ENCODE data around the gene ZNRF4. TPM values are rescaled to one million over a fixed set of nuclear protein-coding genes. Genes with fewer than 3 reads are reported as not detected.

Gene ZNRF4
- total and polyA plus RNA-seq, 2 experiments from 2014 or later: not detected

GRCh38 chr19:5463959-5464358 is 8.7 kb downstream of the ZNRF4 start:
- Histone ChIP-seq H3K4me2 (no peak overlapping the region), H3K4me3 (no peak overlapping the region), H3K4me1 (ENCODE audit: insufficient read depth) (no peaks in the 10 kb centered on the region), H4K20me1 (replicated peaks; ENCODE audit: insufficient read depth) (no peaks in the 10 kb centered on the region), H3F3A (replicated peaks; ENCODE audit: low read depth) (no peaks in the 10 kb centered on the region), H2AFZ (no peak overlapping the region), H3K9me2 (ENCODE audit: insufficient read depth) (no peaks in the 10 kb centered on the region), H3K79me2 (replicated peaks; ENCODE audit: insufficient read depth) (no peaks in the 10 kb centered on the region), H3K36me3 (ENCODE audit: insufficient read depth) (no peaks in the 10 kb centered on the region), H3K27ac (ENCODE audit: low read depth) (no peak overlapping the region), H3K27me3 (ENCODE audit: insufficient read depth) (no peaks in the 10 kb centered on the region)
- H3K4me3 Mint-ChIP-seq: no peak overlapping the region
- H3K27ac Mint-ChIP-seq: no peak overlapping the region
- TF ChIP-seq EZH2 (IDR thresholded peaks at IDR 0.05; ENCODE audit: low read depth, unreplicated experiment) (no peak), EZH2phosphoT487 (IDR thresholded peaks at IDR 0.05; ENCODE audit: unreplicated experiment) (no peak), ZNF462 (CRISPR knock-in tag; IDR thresholded peaks at IDR 0.05) (no peak), ZNF331 (CRISPR knock-in tag; IDR thresholded peaks at IDR 0.05; ENCODE audit: low read depth) (no peak), STAT1 (IDR thresholded peaks at IDR 0.05; ENCODE audit: unreplicated experiment) (no peak), NANOG (IDR thresholded peaks at IDR 0.05; ENCODE audit: borderline replicate concordance) (no peak), POLR2AphosphoS5 (IDR thresholded peaks at IDR 0.05; ENCODE audit: low read depth) (no peak), ZNF114 (CRISPR knock-in tag; IDR thresholded peaks at IDR 0.05) (no peak), CREB1 (CRISPR knock-in tag; IDR thresholded peaks at IDR 0.05; ENCODE audit: low read depth) (no peak), JUNB (IDR thresholded peaks at IDR 0.05; ENCODE audit: unreplicated experiment) (no peak)
- TF ChIP-seq, protein P1, sequence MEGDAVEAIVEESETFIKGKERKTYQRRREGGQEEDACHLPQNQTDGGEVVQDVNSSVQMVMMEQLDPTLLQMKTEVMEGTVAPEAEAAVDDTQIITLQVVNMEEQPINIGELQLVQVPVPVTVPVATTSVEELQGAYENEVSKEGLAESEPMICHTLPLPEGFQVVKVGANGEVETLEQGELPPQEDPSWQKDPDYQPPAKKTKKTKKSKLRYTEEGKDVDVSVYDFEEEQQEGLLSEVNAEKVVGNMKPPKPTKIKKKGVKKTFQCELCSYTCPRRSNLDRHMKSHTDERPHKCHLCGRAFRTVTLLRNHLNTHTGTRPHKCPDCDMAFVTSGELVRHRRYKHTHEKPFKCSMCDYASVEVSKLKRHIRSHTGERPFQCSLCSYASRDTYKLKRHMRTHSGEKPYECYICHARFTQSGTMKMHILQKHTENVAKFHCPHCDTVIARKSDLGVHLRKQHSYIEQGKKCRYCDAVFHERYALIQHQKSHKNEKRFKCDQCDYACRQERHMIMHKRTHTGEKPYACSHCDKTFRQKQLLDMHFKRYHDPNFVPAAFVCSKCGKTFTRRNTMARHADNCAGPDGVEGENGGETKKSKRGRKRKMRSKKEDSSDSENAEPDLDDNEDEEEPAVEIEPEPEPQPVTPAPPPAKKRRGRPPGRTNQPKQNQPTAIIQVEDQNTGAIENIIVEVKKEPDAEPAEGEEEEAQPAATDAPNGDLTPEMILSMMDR (conservative IDR thresholded peaks at IDR 0.05; ENCODE audit: low read depth in 2 of 2): no peak
- TF ChIP-seq, protein P2, sequence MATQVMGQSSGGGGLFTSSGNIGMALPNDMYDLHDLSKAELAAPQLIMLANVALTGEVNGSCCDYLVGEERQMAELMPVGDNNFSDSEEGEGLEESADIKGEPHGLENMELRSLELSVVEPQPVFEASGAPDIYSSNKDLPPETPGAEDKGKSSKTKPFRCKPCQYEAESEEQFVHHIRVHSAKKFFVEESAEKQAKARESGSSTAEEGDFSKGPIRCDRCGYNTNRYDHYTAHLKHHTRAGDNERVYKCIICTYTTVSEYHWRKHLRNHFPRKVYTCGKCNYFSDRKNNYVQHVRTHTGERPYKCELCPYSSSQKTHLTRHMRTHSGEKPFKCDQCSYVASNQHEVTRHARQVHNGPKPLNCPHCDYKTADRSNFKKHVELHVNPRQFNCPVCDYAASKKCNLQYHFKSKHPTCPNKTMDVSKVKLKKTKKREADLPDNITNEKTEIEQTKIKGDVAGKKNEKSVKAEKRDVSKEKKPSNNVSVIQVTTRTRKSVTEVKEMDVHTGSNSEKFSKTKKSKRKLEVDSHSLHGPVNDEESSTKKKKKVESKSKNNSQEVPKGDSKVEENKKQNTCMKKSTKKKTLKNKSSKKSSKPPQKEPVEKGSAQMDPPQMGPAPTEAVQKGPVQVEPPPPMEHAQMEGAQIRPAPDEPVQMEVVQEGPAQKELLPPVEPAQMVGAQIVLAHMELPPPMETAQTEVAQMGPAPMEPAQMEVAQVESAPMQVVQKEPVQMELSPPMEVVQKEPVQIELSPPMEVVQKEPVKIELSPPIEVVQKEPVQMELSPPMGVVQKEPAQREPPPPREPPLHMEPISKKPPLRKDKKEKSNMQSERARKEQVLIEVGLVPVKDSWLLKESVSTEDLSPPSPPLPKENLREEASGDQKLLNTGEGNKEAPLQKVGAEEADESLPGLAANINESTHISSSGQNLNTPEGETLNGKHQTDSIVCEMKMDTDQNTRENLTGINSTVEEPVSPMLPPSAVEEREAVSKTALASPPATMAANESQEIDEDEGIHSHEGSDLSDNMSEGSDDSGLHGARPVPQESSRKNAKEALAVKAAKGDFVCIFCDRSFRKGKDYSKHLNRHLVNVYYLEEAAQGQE (IDR thresholded peaks at IDR 0.05; ENCODE audit: unreplicated experiment): no peak
- TF ChIP-seq, protein P3, sequence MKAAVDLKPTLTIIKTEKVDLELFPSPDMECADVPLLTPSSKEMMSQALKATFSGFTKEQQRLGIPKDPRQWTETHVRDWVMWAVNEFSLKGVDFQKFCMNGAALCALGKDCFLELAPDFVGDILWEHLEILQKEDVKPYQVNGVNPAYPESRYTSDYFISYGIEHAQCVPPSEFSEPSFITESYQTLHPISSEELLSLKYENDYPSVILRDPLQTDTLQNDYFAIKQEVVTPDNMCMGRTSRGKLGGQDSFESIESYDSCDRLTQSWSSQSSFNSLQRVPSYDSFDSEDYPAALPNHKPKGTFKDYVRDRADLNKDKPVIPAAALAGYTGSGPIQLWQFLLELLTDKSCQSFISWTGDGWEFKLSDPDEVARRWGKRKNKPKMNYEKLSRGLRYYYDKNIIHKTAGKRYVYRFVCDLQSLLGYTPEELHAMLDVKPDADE (IDR thresholded peaks at IDR 0.05): no peak
- no peaks in the 10 kb centered on the region for H3K4me1 Mint-ChIP-seq
- peaks cover 7% of the 10 kb centered on the region for H3K27me3 Mint-ChIP-seq (ENCODE audit: insufficient read depth, low read depth, poor library complexity)
- ATAC-seq: no peak
- peaks cover 10% of the 10 kb centered on the region for H3K9me3 Mint-ChIP-seq
- no peaks in the 10 kb centered on the region for H3K36me3 Mint-ChIP-seq (ENCODE audit: low read depth)
- DNase-seq (ENCODE audit: low spot score): no peak
